ENCODE results near the gene PDP2. TPM values are rescaled to one million over a fixed set of nuclear protein-coding genes. Genes with fewer than 3 reads are reported as not detected.
"Not testable (repeated sequence)": the region's sequence is repeated elsewhere in the genome, so short reads cannot be mapped to it uniquely, and the experiment has no call there.

The PDP2 gene
- total RNA-seq, 1 donor from 2014 or later, result 11.3 TPM

GRCh38 chr16:66895999-66896398 is 15.7 kb downstream of the PDP2 start:
- TF ChIP-seq CTCF (IDR thresholded peaks at IDR 0.05; ENCODE audit: unreplicated experiment), result no peak
- peaks cover 2% of the 10 kb centered on the region for H3K36me3 Mint-ChIP-seq (ENCODE audit: low read depth, unreplicated experiment)
- H3K9me3 Mint-ChIP-seq (ENCODE audit: unreplicated experiment), result no peaks in the 10 kb centered on the region
- peaks cover 9% of the 10 kb centered on the region for H3K27me3 Mint-ChIP-seq (ENCODE audit: unreplicated experiment)
- H3K27ac Mint-ChIP-seq (ENCODE audit: unreplicated experiment), result no peak overlapping the region
- no peaks in the 10 kb centered on the region for H3K4me1 Mint-ChIP-seq (ENCODE audit: unreplicated experiment)
- H3K4me3 Mint-ChIP-seq (ENCODE audit: unreplicated experiment), result no peak overlapping the region
- no peak for DNase-seq (ENCODE audit: low spot score)

GRCh38 chr16:66896682-66897081 is 16.4 kb downstream of the PDP2 start:
- not testable (repeated sequence) for H3K4me3 Mint-ChIP-seq (ENCODE audit: unreplicated experiment); H3K27ac Mint-ChIP-seq (ENCODE audit: unreplicated experiment)

GRCh38 chr16:66898207-66898606 is 17.9 kb downstream of the PDP2 start:
- no peak for TF ChIP-seq CTCF (IDR thresholded peaks at IDR 0.05; ENCODE audit: unreplicated experiment)
- no peaks in the 10 kb centered on the region for H3K4me1 Mint-ChIP-seq (ENCODE audit: unreplicated experiment)
- H3K36me3 Mint-ChIP-seq (ENCODE audit: low read depth, unreplicated experiment), result no peaks in the 10 kb centered on the region
- H3K4me3 Mint-ChIP-seq (ENCODE audit: unreplicated experiment), result no peak overlapping the region
- peaks cover 8% of the 10 kb centered on the region for H3K27me3 Mint-ChIP-seq (ENCODE audit: unreplicated experiment)
- no peak overlapping the region for H3K27ac Mint-ChIP-seq (ENCODE audit: unreplicated experiment)
- no peaks in the 10 kb centered on the region for H3K9me3 Mint-ChIP-seq (ENCODE audit: unreplicated experiment)
- DNase-seq (ENCODE audit: low spot score), result no peak

More at GRCh38 chr16:66896682-66897081, 16.4 kb downstream of the PDP2 start:
- not testable (repeated sequence) for DNase-seq (ENCODE audit: low spot score); H3K36me3 Mint-ChIP-seq (ENCODE audit: low read depth, unreplicated experiment); H3K9me3 Mint-ChIP-seq (ENCODE audit: unreplicated experiment); H3K27me3 Mint-ChIP-seq (ENCODE audit: unreplicated experiment); H3K4me1 Mint-ChIP-seq (ENCODE audit: unreplicated experiment)

- H3K27ac Mint-ChIP-seq (ENCODE audit: unreplicated experiment), result no peak overlapping the region
- no peaks in the 10 kb centered on the region for H3K9me3 Mint-ChIP-seq (ENCODE audit: unreplicated experiment)
- TF ChIP-seq CTCF (IDR thresholded peaks at IDR 0.05; ENCODE audit: unreplicated experiment), result no peak
- H3K27me3 Mint-ChIP-seq (ENCODE audit: unreplicated experiment), result peaks cover 8% of the 10 kb centered on the region
- no peak for DNase-seq (ENCODE audit: low spot score)
- no peaks in the 10 kb centered on the region for H3K36me3 Mint-ChIP-seq (ENCODE audit: low read depth, unreplicated experiment)
- H3K4me3 Mint-ChIP-seq (ENCODE audit: unreplicated experiment), result no peak overlapping the region
- H3K4me1 Mint-ChIP-seq (ENCODE audit: unreplicated experiment), result no peaks in the 10 kb centered on the region
Observed at GRCh38 chr16:66898933-66899309, 18.6 kb downstream of the PDP2 start.

- Mint-ChIP-seq H3K27me3 (ENCODE audit: unreplicated experiment) (peaks cover 8% of the 10 kb centered on the region), H3K36me3 (ENCODE audit: low read depth, unreplicated experiment) (no peaks in the 10 kb centered on the region), H3K27ac (ENCODE audit: unreplicated experiment) (no peak overlapping the region), H3K4me3 (ENCODE audit: unreplicated experiment) (no peak overlapping the region), H3K9me3 (ENCODE audit: unreplicated experiment) (no peaks in the 10 kb centered on the region), H3K4me1 (ENCODE audit: unreplicated experiment) (no peaks in the 10 kb centered on the region)
- no peak for TF ChIP-seq CTCF (IDR thresholded peaks at IDR 0.05; ENCODE audit: unreplicated experiment)
- DNase-seq (ENCODE audit: low spot score), result no peak
Observed at GRCh38 chr16:66899310-66899944, 19.1 kb downstream of the PDP2 start.
